GM12878 (cell line): ENCODE data around the gene PCARE. TPM values are rescaled to one million over a fixed set of nuclear protein-coding genes. Genes with fewer than 3 reads are reported as not detected.

Experiments
- ATAC-seq: fragments of 200-7000 bp; cut with Tn5 transposase; 3 replicates; pipeline ENCODE4 v1.9.1; 2020; ENCODE audit warnings: mild to moderate bottlenecking, moderate library complexity
- BruUV-seq: library from RNA; stranded (reverse); fragments of 400-500 nt; replicated peaks from 2 replicates; lab custom pipeline; 2021; lab: Mats Ljungman, UMichigan
- CTCF ChIA-PET: fragments of 300-600 bp; sonication (Branson Sonifier 250); formaldehyde crosslinking; extraction: SDS; loops from one replicate; lab custom pipeline; 2021; ENCODE audit warnings: inconsistent platforms; lab: Yijun Ruan, JAX
- POLR2A ChIA-PET: fragments of 350-600 bp; formaldehyde crosslinking; extraction: SDS; loops from one replicate; lab custom pipeline; 2021; ENCODE audit warnings: inconsistent platforms; lab: Charles Lee
- RAD21 ChIA-PET: fragments of 300-600 bp; sonication (Branson Sonifier 250); formaldehyde crosslinking; loops from one replicate; lab custom pipeline; 2023; ENCODE audit warnings: antibody characterized with exemption; ENCODE audit not compliant: unreplicated experiment; lab: Charles Lee
- SMC1A ChIA-PET: fragments of 300-600 bp; sonication (Branson Sonifier 250); formaldehyde crosslinking; loops from one replicate; lab custom pipeline; 2023; ENCODE audit not compliant: unreplicated experiment, uncharacterized antibody; lab: Charles Lee
- DNase-seq: peaks from one replicate; pipeline ENCODE4 v3.0.0-alpha.2; 2011; ENCODE audit warnings: low read depth, low spot score
- FAIRE-seq: peaks from 3 replicates; lab custom pipeline; 2011; peaks lifted over from hg19 to GRCh38; lab: Jason Lieb, UNC
- H2AFZ ChIP-seq: 2 replicates; pipeline ENCODE4 v1.6.0; 2011; ENCODE audit warnings: low read depth, low read length, control low read depth; ENCODE audit not compliant: control insufficient read depth
- H3K27ac ChIP-seq: 2 replicates; pipeline ENCODE4 v1.5.1; 2011; ENCODE audit warnings: control low read depth; ENCODE audit not compliant: control insufficient read depth, insufficient read depth
- H3K27me3 ChIP-seq, 2 experiments: replicated peaks in 1 of 2; 2 replicates each; pipeline versions ENCODE4 v1.6.0 to v1.6.1; 2011; ENCODE audit warnings: low read length in 1 of 2; ENCODE audit not compliant: control insufficient read depth in 2 of 2, insufficient read depth in 2 of 2
- H3K36me3 ChIP-seq, 2 experiments: 2 replicates each; pipeline ENCODE4 v1.5.1; 2011; ENCODE audit warnings: low read length in 1 of 2; ENCODE audit not compliant: control insufficient read depth in 2 of 2, insufficient read depth in 2 of 2
- H3K4me1 ChIP-seq: 2 replicates; pipeline ENCODE4 v1.6.1; 2011; ENCODE audit warnings: mild to moderate bottlenecking, low read length, moderate library complexity, mixed read lengths; ENCODE audit not compliant: control insufficient read depth, insufficient read depth
- H3K4me2 ChIP-seq: 2 replicates; pipeline ENCODE4 v1.6.0; 2011; ENCODE audit warnings: control low read depth; ENCODE audit not compliant: control insufficient read depth, insufficient read depth
- H3K4me3 ChIP-seq: fragments of 200-600 bp; sonication (generic); 2 replicates; pipeline ENCODE4 v1.5.1; 2016
- H3K79me2 ChIP-seq: 2 replicates; pipeline ENCODE4 v1.6.0; 2011; ENCODE audit warnings: low read length; ENCODE audit not compliant: control insufficient read depth, insufficient read depth
- H3K9ac ChIP-seq: 2 replicates; pipeline ENCODE4 v1.8.0; 2011; ENCODE audit warnings: low read length, control low read depth, mixed read lengths; ENCODE audit not compliant: control insufficient read depth, insufficient read depth
- H3K9me3 ChIP-seq: replicated peaks from 3 replicates; pipeline ENCODE4 v1.5.1; 2011; ENCODE audit warnings: mild to moderate bottlenecking, low read length; ENCODE audit not compliant: control insufficient read depth, insufficient read depth
- H4K20me1 ChIP-seq: 2 replicates; pipeline ENCODE4 v1.6.0; 2011; ENCODE audit not compliant: control insufficient read depth, insufficient read depth
- CBFB ChIP-seq: IDR thresholded peaks from 2 replicates; pipeline ENCODE4 v1.6.1; 2016; ENCODE audit warnings: antibody characterized with exemption, low read depth
- CTCF ChIP-seq, 3 experiments: IDR thresholded peaks in 2 of 3; conservative IDR thresholded peaks in 1 of 3; 2 replicates each; pipeline ENCODE4 v1.5.1; 2011; ENCODE audit warnings: low read depth in 3 of 3, low read length in 3 of 3, mild to moderate bottlenecking in 3 of 3, control low read depth in 2 of 3, moderate library complexity in 2 of 3, inconsistent platforms in 1 of 3, mixed read lengths in 1 of 3; ENCODE audit not compliant: control insufficient read depth in 2 of 3, insufficient read depth in 1 of 3; ENCODE audit errors: extremely low read depth in 1 of 3
- HCFC1 ChIP-seq: fragments of 150-350 bp; IDR thresholded peaks from 2 replicates; pipeline ENCODE4 v1.6.1; 2014; ENCODE audit warnings: low read length
- ZBED1 ChIP-seq: IDR thresholded peaks from 2 replicates; pipeline ENCODE4 v1.6.1; 2016; ENCODE audit warnings: borderline replicate concordance
- ZNF384 ChIP-seq: IDR thresholded peaks from 2 replicates; pipeline ENCODE4 v1.6.1; 2012; ENCODE audit warnings: low read depth, mild to moderate bottlenecking, low read length, improper control_type of control experiment, borderline replicate concordance
- WGBS: methylation state at CpG from one replicate; pipeline ENCODE4 v1.1.6; 2016; ENCODE audit warnings: low lambda C conversion rate; ENCODE audit not compliant: insufficient replicate concordance, insufficient coverage; ENCODE audit errors: missing lambda C conversion rate; 5-methylcytosine and 5-hydroxymethylcytosine counted together
- in situ Hi-C: fragments of 300-500 bp; cut with MboI; formaldehyde crosslinking; loops from 9 replicates; pipeline ENCODE4 v1.14.3; 2018; ENCODE audit warnings: mixed read lengths
- intact Hi-C: fragments of 100-400 bp; cut with micrococcal nuclease; formaldehyde crosslinking; loops from one replicate; pipeline ENCODE4 v1.14.2; 2022; ENCODE audit not compliant: unreplicated experiment
- polyA plus RNA-seq, 11 experiments: library from polyadenylated mRNA; depleted of rRNA in 4 of 11; unstranded in 6 of 11; stranded (reverse) in 5 of 11; fragments of >200 nt; fragmentation: Nextera tagmentation in 4 of 11; fragmentation: Illumina TruSeq in 1 of 11; extraction: Ambion mirVana in 4 of 11; extraction: Trizol in 1 of 11; gene quantifications; 1 replicate in 1 of 11; 2 replicates in 10 of 11; pipeline versions ENCODE4 v1.2.1 to v1.2.3, GENCODE V29; 2011 to 2016; ENCODE audit warnings: inconsistent platforms in 2 of 11, missing spikeins in 2 of 11, low read depth in 1 of 11
- total RNA-seq, 4 experiments: library from RNA; depleted of rRNA in 3 of 4; stranded (reverse); fragments of >200 nt in 3 of 4; fragmentation: Illumina TruSeq in 1 of 4; extraction: Trizol in 1 of 4; gene quantifications; 2 replicates each; pipeline versions ENCODE4 v1.2.1 to v1.2.3, GENCODE V29; 2013 to 2021
- TF ChIP-seq, protein P1 (sequence below): fragments of 450-650 bp; formaldehyde crosslinking; IDR thresholded peaks from 2 replicates; pipeline ENCODE4 v1.4.0; 2022; ENCODE audit warnings: mild to moderate bottlenecking, moderate library complexity

Gene PCARE
- total and polyA plus RNA-seq, 10 of the 15 experiments (the other 5 are each of a cell fraction or from before 2014, with no cell fraction given) = 0.04 to 0.08 (median 0.06) TPM; not detected in 5

DNA sequence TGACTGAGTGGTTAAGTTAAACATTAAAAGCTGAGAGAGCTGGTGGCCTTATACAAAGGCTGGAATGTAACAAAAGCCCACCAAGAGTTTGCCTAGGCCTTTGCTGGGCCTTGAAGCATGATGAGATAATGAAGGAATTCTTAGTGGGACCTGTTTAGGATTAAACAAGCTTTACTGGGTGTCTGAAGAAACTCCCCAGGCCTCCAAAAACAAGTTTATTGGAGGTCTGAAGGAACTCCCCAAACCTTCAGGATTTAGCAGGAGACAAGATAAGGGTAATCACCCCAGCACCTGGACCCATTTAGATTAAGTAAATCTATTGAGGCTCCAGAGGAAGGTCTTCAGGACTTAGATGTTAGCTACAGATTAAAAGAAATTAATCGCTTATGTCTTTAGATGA is 18.7 kb downstream of the PCARE start (continued):
- TF ChIP-seq, protein P1, sequence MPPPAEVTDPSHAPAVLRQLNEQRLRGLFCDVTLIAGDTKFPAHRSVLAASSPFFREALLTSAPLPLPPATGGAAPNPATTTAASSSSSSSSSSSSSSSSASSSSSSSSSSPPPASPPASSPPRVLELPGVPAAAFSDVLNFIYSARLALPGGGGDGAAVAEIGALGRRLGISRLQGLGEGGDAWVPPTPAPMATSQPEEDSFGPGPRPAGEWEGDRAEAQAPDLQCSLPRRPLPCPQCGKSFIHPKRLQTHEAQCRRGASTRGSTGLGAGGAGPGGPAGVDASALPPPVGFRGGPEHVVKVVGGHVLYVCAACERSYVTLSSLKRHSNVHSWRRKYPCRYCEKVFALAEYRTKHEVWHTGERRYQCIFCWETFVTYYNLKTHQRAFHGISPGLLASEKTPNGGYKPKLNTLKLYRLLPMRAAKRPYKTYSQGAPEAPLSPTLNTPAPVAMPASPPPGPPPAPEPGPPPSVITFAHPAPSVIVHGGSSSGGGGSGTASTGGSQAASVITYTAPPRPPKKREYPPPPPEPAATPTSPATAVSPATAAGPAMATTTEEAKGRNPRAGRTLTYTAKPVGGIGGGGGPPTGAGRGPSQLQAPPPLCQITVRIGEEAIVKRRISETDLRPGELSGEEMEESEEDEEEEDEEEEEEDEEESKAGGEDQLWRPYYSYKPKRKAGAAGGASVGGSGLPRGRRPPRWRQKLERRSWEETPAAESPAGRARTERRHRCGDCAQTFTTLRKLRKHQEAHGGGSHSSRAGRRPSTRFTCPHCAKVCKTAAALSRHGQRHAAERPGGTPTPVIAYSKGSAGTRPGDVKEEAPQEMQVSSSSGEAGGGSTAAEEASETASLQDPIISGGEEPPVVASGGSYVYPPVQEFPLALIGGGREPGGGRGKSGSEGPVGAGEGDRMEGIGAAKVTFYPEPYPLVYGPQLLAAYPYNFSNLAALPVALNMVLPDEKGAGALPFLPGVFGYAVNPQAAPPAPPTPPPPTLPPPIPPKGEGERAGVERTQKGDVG = no peak
- TF ChIP-seq CTCF (IDR thresholded peaks at IDR 0.05 in 2 of 3, conservative IDR thresholded peaks at IDR 0.05 in 1 of 3; ENCODE audit: control insufficient read depth in 2 of 3, extremely low read depth in 1 of 3, insufficient read depth in 1 of 3, low read depth in 3 of 3, low read length in 3 of 3) (no peak), CBFB (no peak), ZBED1 (no peak)

GRCh38 chr2:29054430-29054829 is 19.9 kb downstream of the PCARE start:
- in situ Hi-C loops (no loop called here), intact Hi-C loops (loop anchor here (1.0 kb wide), 1 partner anchor 142 kb away; no protein-coding TSS in a partner anchor)
- ChIA-PET RAD21 (interaction anchor here (0.9 kb wide), 1 partner anchor 143 kb away, joined by 3 read pairs; no protein-coding TSS in a partner anchor), POLR2A (no interaction called here), SMC1A (interaction anchor here (0.6 to 1.4 kb wide), 2 partner anchors 75 to 1138 kb away, joined by 3 to 4 read pairs; no protein-coding TSS in a partner anchor), CTCF (interaction anchor here (2.1 kb wide), 1 partner anchor 10 kb away, joined by 8 read pairs; no protein-coding TSS in a partner anchor)
- H3K27me3 ChIP-seq = peaks cover 0 to 2% of the 10 kb centered on the region in 2 experiments; a peak in 1 of 4 replicates
- no peak overlapping the region for H2AFZ ChIP-seq
- no TSS peak for BruUV-seq
- H3K4me3 ChIP-seq = no peak overlapping the region
- H3K27ac ChIP-seq = no peak overlapping the region
- FAIRE-seq = no peak
- H3K79me2 ChIP-seq = no peaks in the 10 kb centered on the region
- TF ChIP-seq HCFC1 (no peak), ZNF384 (no peak)
- DNase-seq = no peak
- no peaks in the 10 kb centered on the region for H3K36me3 ChIP-seq
- H3K9me3 ChIP-seq = no peaks in the 10 kb centered on the region
- H3K4me2 ChIP-seq = no peak overlapping the region
- 43% methylated on average over 7 of the region's 7 CpGs for WGBS
- H3K9ac ChIP-seq = no peak overlapping the region
- no peaks in the 10 kb centered on the region for H3K4me1 ChIP-seq
- ATAC-seq = no peak
- no peaks in the 10 kb centered on the region for H4K20me1 ChIP-seq
